GM23338 (cell line): Measurements from ENCODE around the gene SLC25A25.

ENCODE experiments used
- CREB1 ChIP-seq: fragments of 250-450 bp; sonication (Bioruptor Pico); IDR thresholded peaks from 2 replicates; pipeline ENCODE4 v1.5.0; 2020; ENCODE audit warnings: low read depth, mild to moderate bottlenecking, moderate library complexity
- EZH2 ChIP-seq: fragments of 200-600 bp; sonication (generic); IDR thresholded peaks from one replicate; pipeline ENCODE4 v1.8.0; 2017; ENCODE audit warnings: antibody characterized with exemption, mild to moderate bottlenecking, low read depth; ENCODE audit not compliant: unreplicated experiment
- EZH2phosphoT487 ChIP-seq: fragments of 200-600 bp; sonication (generic); IDR thresholded peaks from one replicate; pipeline ENCODE4 v1.8.1; 2018; ENCODE audit warnings: antibody characterized with exemption; ENCODE audit not compliant: unreplicated experiment
- JUNB ChIP-seq: IDR thresholded peaks from one replicate; pipeline ENCODE4 v1.6.1; 2016; ENCODE audit warnings: antibody characterized with exemption; ENCODE audit not compliant: unreplicated experiment
- NANOG ChIP-seq: IDR thresholded peaks from 2 replicates; pipeline ENCODE4 v1.6.1; 2016; ENCODE audit warnings: antibody characterized with exemption, borderline replicate concordance
- POLR2AphosphoS5 ChIP-seq: IDR thresholded peaks from 2 replicates; pipeline ENCODE4 v1.6.1; 2016; ENCODE audit warnings: antibody characterized with exemption, low read depth
- STAT1 ChIP-seq: IDR thresholded peaks from one replicate; pipeline ENCODE4 v1.6.1; 2016; ENCODE audit warnings: antibody characterized with exemption; ENCODE audit not compliant: unreplicated experiment
- ZNF114 ChIP-seq: fragments of 250-450 bp; sonication (Bioruptor Pico); IDR thresholded peaks from 2 replicates; pipeline ENCODE4 v1.5.0; 2020; ENCODE audit warnings: mild to moderate bottlenecking, moderate library complexity
- TF ChIP-seq, protein P1 (sequence below): IDR thresholded peaks from one replicate; pipeline ENCODE4 v1.6.1; 2018; ENCODE audit warnings: antibody characterized with exemption; ENCODE audit not compliant: unreplicated experiment
- TF ChIP-seq, protein P2 (sequence below), 2 experiments: fragments of 200-600 bp in 1 of 2; sonication (generic) in 1 of 2; conservative IDR thresholded peaks; 2 replicates each; pipeline versions ENCODE4 v1.5.1 to v1.6.1; 2016 to 2017; ENCODE audit warnings: antibody characterized with exemption in 2 of 2, low read depth in 2 of 2, mild to moderate bottlenecking in 2 of 2, moderate library complexity in 1 of 2
- TF ChIP-seq, protein P3 (sequence below): IDR thresholded peaks from 2 replicates; pipeline ENCODE4 v1.6.1; 2016; ENCODE audit warnings: antibody characterized with exemption
- TF ChIP-seq, protein P4 (sequence below): fragments of 250-450 bp; sonication (Bioruptor Pico); IDR thresholded peaks from 2 replicates; pipeline ENCODE4 v1.5.0; 2020; ENCODE audit warnings: mild to moderate bottlenecking, moderate library complexity

DNA sequence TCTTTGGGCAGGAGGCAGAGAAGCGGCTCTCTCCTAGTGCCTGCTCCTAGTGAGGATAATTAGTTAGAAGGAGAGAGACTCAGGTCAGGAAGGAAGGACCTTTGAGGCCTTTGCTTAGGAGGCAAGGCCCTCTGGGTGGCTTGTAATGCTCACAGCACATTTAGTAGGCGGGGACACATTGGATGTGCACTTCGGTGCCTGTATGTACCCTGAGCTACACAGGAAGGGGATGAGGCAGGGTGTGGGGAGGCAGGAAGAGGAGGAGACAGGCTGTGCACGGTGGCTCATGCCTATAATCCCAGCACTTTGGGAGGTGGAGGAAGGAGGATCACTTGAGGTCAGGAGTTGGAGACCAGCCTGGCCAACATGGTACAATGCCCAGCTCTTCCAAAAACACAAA lies 74.0 kb downstream of the SLC25A25 start:
- TF ChIP-seq EZH2 (no peak), POLR2AphosphoS5 (no peak), EZH2phosphoT487 (no peak), STAT1 (no peak), CREB1 (CRISPR knock-in tag) (no peak), ZNF114 (CRISPR knock-in tag) (no peak), JUNB (no peak), NANOG (no peak)
- TF ChIP-seq, protein P1, sequence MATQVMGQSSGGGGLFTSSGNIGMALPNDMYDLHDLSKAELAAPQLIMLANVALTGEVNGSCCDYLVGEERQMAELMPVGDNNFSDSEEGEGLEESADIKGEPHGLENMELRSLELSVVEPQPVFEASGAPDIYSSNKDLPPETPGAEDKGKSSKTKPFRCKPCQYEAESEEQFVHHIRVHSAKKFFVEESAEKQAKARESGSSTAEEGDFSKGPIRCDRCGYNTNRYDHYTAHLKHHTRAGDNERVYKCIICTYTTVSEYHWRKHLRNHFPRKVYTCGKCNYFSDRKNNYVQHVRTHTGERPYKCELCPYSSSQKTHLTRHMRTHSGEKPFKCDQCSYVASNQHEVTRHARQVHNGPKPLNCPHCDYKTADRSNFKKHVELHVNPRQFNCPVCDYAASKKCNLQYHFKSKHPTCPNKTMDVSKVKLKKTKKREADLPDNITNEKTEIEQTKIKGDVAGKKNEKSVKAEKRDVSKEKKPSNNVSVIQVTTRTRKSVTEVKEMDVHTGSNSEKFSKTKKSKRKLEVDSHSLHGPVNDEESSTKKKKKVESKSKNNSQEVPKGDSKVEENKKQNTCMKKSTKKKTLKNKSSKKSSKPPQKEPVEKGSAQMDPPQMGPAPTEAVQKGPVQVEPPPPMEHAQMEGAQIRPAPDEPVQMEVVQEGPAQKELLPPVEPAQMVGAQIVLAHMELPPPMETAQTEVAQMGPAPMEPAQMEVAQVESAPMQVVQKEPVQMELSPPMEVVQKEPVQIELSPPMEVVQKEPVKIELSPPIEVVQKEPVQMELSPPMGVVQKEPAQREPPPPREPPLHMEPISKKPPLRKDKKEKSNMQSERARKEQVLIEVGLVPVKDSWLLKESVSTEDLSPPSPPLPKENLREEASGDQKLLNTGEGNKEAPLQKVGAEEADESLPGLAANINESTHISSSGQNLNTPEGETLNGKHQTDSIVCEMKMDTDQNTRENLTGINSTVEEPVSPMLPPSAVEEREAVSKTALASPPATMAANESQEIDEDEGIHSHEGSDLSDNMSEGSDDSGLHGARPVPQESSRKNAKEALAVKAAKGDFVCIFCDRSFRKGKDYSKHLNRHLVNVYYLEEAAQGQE = no peak
- TF ChIP-seq, protein P2, sequence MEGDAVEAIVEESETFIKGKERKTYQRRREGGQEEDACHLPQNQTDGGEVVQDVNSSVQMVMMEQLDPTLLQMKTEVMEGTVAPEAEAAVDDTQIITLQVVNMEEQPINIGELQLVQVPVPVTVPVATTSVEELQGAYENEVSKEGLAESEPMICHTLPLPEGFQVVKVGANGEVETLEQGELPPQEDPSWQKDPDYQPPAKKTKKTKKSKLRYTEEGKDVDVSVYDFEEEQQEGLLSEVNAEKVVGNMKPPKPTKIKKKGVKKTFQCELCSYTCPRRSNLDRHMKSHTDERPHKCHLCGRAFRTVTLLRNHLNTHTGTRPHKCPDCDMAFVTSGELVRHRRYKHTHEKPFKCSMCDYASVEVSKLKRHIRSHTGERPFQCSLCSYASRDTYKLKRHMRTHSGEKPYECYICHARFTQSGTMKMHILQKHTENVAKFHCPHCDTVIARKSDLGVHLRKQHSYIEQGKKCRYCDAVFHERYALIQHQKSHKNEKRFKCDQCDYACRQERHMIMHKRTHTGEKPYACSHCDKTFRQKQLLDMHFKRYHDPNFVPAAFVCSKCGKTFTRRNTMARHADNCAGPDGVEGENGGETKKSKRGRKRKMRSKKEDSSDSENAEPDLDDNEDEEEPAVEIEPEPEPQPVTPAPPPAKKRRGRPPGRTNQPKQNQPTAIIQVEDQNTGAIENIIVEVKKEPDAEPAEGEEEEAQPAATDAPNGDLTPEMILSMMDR (conservative IDR thresholded peaks at IDR 0.05; ENCODE audit: low read depth in 2 of 2) = no peak
- TF ChIP-seq, protein P3, sequence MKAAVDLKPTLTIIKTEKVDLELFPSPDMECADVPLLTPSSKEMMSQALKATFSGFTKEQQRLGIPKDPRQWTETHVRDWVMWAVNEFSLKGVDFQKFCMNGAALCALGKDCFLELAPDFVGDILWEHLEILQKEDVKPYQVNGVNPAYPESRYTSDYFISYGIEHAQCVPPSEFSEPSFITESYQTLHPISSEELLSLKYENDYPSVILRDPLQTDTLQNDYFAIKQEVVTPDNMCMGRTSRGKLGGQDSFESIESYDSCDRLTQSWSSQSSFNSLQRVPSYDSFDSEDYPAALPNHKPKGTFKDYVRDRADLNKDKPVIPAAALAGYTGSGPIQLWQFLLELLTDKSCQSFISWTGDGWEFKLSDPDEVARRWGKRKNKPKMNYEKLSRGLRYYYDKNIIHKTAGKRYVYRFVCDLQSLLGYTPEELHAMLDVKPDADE = no peak
- TF ChIP-seq, protein P4, sequence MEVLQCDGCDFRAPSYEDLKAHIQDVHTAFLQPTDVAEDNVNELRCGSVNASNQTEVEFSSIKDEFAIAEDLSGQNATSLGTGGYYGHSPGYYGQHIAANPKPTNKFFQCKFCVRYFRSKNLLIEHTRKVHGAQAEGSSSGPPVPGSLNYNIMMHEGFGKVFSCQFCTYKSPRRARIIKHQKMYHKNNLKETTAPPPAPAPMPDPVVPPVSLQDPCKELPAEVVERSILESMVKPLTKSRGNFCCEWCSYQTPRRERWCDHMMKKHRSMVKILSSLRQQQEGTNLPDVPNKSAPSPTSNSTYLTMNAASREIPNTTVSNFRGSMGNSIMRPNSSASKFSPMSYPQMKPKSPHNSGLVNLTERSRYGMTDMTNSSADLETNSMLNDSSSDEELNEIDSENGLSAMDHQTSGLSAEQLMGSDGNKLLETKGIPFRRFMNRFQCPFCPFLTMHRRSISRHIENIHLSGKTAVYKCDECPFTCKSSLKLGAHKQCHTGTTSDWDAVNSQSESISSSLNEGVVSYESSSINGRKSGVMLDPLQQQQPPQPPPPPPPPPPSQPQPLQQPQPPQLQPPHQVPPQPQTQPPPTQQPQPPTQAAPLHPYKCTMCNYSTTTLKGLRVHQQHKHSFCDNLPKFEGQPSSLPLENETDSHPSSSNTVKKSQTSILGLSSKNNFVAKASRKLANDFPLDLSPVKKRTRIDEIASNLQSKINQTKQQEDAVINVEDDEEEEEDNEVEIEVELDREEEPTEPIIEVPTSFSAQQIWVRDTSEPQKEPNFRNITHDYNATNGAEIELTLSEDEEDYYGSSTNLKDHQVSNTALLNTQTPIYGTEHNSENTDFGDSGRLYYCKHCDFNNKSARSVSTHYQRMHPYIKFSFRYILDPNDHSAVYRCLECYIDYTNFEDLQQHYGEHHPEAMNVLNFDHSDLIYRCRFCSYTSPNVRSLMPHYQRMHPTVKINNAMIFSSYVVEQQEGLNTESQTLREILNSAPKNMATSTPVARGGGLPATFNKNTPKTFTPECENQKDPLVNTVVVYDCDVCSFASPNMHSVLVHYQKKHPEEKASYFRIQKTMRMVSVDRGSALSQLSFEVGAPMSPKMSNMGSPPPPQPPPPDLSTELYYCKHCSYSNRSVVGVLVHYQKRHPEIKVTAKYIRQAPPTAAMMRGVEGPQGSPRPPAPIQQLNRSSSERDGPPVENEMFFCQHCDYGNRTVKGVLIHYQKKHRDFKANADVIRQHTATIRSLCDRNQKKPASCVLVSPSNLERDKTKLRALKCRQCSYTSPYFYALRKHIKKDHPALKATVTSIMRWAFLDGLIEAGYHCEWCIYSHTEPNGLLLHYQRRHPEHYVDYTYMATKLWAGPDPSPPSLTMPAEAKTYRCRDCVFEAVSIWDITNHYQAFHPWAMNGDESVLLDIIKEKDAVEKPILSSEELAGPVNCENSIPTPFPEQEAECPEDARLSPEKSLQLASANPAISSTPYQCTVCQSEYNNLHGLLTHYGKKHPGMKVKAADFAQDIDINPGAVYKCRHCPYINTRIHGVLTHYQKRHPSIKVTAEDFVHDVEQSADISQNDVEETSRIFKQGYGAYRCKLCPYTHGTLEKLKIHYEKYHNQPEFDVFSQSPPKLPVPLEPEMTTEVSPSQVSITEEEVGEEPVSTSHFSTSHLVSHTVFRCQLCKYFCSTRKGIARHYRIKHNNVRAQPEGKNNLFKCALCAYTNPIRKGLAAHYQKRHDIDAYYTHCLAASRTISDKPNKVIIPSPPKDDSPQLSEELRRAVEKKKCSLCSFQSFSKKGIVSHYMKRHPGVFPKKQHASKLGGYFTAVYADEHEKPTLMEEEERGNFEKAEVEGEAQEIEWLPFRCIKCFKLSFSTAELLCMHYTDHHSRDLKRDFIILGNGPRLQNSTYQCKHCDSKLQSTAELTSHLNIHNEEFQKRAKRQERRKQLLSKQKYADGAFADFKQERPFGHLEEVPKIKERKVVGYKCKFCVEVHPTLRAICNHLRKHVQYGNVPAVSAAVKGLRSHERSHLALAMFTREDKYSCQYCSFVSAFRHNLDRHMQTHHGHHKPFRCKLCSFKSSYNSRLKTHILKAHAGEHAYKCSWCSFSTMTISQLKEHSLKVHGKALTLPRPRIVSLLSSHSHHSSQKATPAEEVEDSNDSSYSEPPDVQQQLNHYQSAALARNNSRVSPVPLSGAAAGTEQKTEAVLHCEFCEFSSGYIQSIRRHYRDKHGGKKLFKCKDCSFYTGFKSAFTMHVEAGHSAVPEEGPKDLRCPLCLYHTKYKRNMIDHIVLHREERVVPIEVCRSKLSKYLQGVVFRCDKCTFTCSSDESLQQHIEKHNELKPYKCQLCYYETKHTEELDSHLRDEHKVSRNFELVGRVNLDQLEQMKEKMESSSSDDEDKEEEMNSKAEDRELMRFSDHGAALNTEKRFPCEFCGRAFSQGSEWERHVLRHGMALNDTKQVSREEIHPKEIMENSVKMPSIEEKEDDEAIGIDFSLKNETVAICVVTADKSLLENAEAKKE = no peak
